Right atrium auricular region (tissue), 2 donors: Measurements from ENCODE around the gene ASCL3. TPM values are rescaled to one million over a fixed set of nuclear protein-coding genes. Genes with fewer than 3 reads are reported as not detected.

Experiments
- DNase-seq: peaks from one replicate; pipeline ENCODE4 v3.0.0-alpha.2; 2019; ENCODE audit warnings: low spot score
- H3K27ac ChIP-seq, 2 donors: fragments of 200-600 bp; sonication (generic); 1 replicate in 1 of 2; 2 replicates in 1 of 2; pipeline ENCODE4 v1.5.1; 2016 to 2019
- H3K27me3 ChIP-seq, 2 donors: fragments of 200-600 bp; sonication (generic); one replicate each; pipeline versions ENCODE4 v1.5.1 to v1.6.0; 2017 to 2019
- H3K36me3 ChIP-seq: fragments of 200-600 bp; sonication (generic); one replicate; pipeline ENCODE4 v1.5.1; 2016
- H3K4me1 ChIP-seq, 2 donors: fragments of 200-600 bp; sonication (generic); one replicate each; pipeline versions ENCODE4 v1.5.1 to v1.6.0; 2017 to 2019
- H3K4me3 ChIP-seq, 2 donors: fragments of 200-600 bp; sonication (generic); 1 replicate in 1 of 2; 2 replicates in 1 of 2; pipeline ENCODE4 v1.5.1; 2017 to 2019; ENCODE audit warnings: mild to moderate bottlenecking in 1 of 2, moderate library complexity in 1 of 2
- H3K9me3 ChIP-seq, 2 donors: fragments of 200-600 bp; sonication (generic); one replicate each; pipeline ENCODE4 v1.5.1; 2019
- total RNA-seq, 2 donors: library from RNA; depleted of rRNA; stranded (reverse); fragments of >200 nt; gene quantifications; one replicate each; pipeline ENCODE4 v1.1.0, GENCODE V29; 2016
- TF ChIP-seq, protein P1 (sequence below), 2 donors: fragments of 200-600 bp; sonication (generic); IDR thresholded peaks; one replicate each; pipeline ENCODE4 v1.5.1; 2019; ENCODE audit warnings: antibody characterized with exemption in 2 of 2

Gene ASCL3
- total RNA-seq, 2 donors from 2014 or later = not detected

DNA sequence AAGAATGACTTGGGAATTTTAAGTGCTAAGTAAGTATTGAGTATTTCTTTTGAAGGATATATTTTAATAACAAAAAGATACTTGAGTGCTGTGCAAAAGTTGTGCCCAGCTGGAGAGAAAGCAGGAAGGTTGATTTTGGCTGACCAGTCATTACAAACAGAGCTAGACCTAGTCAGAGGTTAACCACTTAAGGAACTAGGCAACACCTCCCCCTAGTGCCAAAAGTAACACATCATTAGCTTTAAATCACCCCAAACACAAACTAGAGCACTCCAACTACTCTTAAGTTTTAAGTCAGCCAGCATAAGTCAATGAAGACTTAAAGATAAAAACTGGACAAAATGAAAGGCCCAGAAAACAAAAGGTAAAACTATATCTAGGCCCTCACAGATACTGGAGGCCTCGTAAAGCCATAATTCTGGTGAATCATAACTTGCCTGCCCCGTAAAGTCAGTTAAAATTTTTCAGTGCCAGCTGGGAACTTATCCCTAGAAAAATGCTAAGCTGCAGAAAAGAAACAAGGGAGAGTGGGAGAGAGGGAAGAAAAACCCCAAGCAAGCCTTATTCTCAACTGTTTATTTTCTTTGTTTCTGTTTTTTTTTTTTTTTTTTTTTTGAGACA lies 16.8 kb upstream of the ASCL3 start:
- Histone ChIP-seq H3K27me3 (no peaks in the 10 kb centered on the region), H3K4me3 (no peak overlapping the region), H3K4me1 (peaks cover 0 to 28% of the 10 kb centered on the region in 2 donors), H3K9me3 (no peaks in the 10 kb centered on the region), H3K36me3 (peaks cover 14% of the 10 kb centered on the region), H3K27ac (peak overlapping the region in 1 of 2 donors; percentile 6)
- TF ChIP-seq, protein P1, sequence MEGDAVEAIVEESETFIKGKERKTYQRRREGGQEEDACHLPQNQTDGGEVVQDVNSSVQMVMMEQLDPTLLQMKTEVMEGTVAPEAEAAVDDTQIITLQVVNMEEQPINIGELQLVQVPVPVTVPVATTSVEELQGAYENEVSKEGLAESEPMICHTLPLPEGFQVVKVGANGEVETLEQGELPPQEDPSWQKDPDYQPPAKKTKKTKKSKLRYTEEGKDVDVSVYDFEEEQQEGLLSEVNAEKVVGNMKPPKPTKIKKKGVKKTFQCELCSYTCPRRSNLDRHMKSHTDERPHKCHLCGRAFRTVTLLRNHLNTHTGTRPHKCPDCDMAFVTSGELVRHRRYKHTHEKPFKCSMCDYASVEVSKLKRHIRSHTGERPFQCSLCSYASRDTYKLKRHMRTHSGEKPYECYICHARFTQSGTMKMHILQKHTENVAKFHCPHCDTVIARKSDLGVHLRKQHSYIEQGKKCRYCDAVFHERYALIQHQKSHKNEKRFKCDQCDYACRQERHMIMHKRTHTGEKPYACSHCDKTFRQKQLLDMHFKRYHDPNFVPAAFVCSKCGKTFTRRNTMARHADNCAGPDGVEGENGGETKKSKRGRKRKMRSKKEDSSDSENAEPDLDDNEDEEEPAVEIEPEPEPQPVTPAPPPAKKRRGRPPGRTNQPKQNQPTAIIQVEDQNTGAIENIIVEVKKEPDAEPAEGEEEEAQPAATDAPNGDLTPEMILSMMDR (IDR thresholded peaks at IDR 0.05) = peak in 1 of 2 donors; percentile 69
- DNase-seq = no peak

DNA sequence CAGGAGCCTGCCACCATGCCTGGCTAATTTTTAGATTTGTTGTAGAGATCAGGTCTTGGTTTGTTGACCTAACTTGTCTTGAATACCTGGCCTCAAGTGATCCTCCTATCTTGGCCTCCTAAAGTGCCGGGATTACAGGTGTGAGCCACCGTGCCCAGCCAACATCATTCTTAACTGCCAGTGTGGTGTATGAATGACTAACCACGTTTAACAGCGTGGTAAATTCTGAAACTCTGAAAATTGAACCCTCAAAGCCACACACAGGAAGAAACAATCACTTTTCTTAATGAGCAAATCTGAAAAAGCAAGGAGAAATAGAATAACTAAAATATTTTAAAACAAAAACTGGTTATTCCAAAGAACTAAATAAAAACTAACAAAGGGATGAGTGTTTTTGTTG lies 14.0 kb upstream of the ASCL3 start:
- peaks cover 40% of the 10 kb centered on the region for H3K36me3 ChIP-seq
- no peak for DNase-seq
- TF ChIP-seq, protein P1 (IDR thresholded peaks at IDR 0.05) = no peak
- H3K4me3 ChIP-seq = no peak overlapping the region
- H3K27ac ChIP-seq = no peak overlapping the region
- H3K4me1 ChIP-seq = peaks cover 0 to 13% of the 10 kb centered on the region in 2 donors
- H3K9me3 ChIP-seq = no peaks in the 10 kb centered on the region
- H3K27me3 ChIP-seq = no peaks in the 10 kb centered on the region

DNA sequence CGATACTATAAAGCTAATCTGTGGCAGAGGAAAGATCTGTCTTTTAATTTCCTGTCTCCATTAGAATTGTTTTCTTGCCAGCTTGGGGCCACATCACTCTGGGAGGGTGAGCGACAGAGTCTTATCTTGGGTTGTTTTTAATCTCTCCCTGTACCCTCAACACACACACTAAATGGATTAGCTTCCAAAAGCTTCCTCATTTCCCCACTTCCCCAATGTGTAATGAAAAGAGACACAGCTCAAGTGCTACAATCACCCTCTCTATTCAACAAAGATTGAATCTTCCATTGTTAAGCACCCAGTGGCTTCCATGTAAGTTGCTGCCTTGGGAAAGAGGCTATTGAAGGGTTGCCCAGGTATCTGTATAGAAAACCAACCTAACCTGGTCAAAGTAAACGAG lies 6.1 kb upstream of the ASCL3 start:
- Histone ChIP-seq H3K27me3 (no peaks in the 10 kb centered on the region), H3K4me3 (no peak overlapping the region), H3K4me1 (no peaks in the 10 kb centered on the region), H3K9me3 (no peaks in the 10 kb centered on the region), H3K36me3 (peaks cover 65% of the 10 kb centered on the region), H3K27ac (no peak overlapping the region)
- TF ChIP-seq, protein P1 (IDR thresholded peaks at IDR 0.05) = no peak
- no peak for DNase-seq

DNA sequence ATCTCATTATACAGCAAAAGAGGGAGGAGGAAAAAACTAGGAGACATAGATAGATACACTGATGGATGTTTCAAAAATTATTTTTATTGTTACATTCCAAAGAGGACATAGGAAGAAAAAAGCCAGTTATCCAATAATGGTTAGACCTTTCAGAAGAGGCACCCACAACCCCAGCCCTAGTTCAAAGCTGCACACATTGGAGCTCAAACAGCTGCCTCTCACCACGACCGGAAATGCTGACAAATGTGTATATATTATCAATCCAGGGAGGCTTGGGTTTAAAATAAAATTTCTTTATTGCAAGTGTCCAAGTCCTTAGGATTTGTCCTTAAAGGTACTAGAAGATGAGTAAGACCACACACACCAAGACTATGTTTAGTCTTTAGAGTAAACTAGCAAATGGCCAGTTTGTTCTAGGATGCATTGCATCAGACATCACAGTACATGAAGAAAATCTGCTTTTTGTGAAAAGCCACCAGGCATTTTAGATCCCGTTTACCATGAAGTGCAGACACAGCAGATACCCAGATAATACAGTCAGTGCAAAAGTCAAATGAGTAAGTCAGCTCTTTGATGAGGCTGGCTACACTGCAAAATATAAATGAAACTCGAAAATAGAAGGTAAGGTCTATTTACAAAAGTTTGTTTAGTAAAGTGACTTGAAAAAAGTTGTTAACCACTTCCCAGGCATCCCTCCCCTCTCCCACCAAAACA lies 4.6 kb upstream of the ASCL3 start:
- no peak for DNase-seq
- H3K9me3 ChIP-seq = no peaks in the 10 kb centered on the region
- H3K27ac ChIP-seq = no peak overlapping the region
- TF ChIP-seq, protein P1 (IDR thresholded peaks at IDR 0.05) = no peak
- no peaks in the 10 kb centered on the region for H3K4me1 ChIP-seq
- H3K27me3 ChIP-seq = no peaks in the 10 kb centered on the region
- H3K36me3 ChIP-seq = peaks cover 52% of the 10 kb centered on the region
- H3K4me3 ChIP-seq = no peak overlapping the region

DNA sequence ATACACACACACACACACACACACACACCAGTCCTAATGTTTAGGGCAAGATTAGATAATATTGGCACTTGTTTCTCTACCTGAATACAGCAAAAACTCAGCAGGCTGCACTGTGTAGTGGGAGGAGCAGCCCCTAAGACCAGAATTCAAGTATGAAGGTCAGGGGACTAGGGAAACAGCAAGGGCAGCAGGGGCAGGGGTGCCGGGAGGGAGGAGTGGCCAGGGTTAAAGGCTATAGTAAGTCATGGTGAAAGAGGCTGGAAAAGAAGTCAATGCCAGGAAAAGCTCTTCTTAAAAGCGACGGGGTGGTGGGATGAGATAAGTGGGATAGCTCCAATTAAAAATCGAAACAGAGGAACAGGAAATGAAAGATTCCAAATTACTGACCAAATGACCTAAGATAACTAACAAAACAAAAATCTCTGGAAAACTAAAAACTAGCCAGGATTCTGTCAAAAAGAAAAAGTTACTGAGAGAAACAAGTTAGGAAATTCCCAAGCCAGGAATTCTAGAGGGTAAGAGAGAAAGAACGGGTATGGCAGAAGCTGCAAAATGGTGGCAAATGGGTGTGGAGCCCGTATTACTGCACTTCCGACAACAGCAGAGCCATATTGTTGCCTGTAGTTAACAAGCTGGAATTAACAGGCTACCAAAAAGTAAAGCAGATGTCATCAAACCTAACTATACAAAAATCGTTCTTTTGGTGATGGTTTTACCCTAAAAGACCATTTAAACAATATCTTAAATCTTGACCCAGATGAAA lies 1.3 kb downstream of the ASCL3 start:
- no peaks in the 10 kb centered on the region for H3K4me1 ChIP-seq
- no peak overlapping the region for H3K4me3 ChIP-seq
- no peaks in the 10 kb centered on the region for H3K27me3 ChIP-seq
- TF ChIP-seq, protein P1 (IDR thresholded peaks at IDR 0.05) = no peak
- DNase-seq = no peak
- H3K27ac ChIP-seq = no peak overlapping the region
- no peaks in the 10 kb centered on the region for H3K9me3 ChIP-seq
- no peaks in the 10 kb centered on the region for H3K36me3 ChIP-seq
